Measurements from ENCODE around the gene COL4A3.

GRCh38 chr2:227163485-227163997 is 883 bp upstream of the COL4A3 start:
- TF ChIP-seq CTCF (IDR thresholded peaks at IDR 0.05) (no peak), POLR2A (IDR thresholded peaks at IDR 0.05) (no peak)

Measured in Peyer's patch (tissue), 4 donors.